HEK293T (cell line): ENCODE measurements around the gene TFB1M.

ENCODE experiments used
- ARNT ChIP-seq: fragments of 450-650 bp; IDR thresholded peaks from 2 replicates; pipeline ENCODE4 v1.6.1; 2017; ENCODE audit warnings: mild to moderate bottlenecking
- ELF4 ChIP-seq: fragments of 450-650 bp; IDR thresholded peaks from 2 replicates; pipeline ENCODE4 v1.6.1; 2017; ENCODE audit warnings: antibody characterized with exemption
- FOXM1 ChIP-seq: fragments of 450-650 bp; IDR thresholded peaks from 2 replicates; pipeline ENCODE4 v1.6.1; 2017; ENCODE audit warnings: mild to moderate bottlenecking, borderline replicate concordance
- LEF1 ChIP-seq: fragments of 450-650 bp; IDR thresholded peaks from 2 replicates; pipeline ENCODE4 v1.6.1; 2017; ENCODE audit warnings: mild to moderate bottlenecking, borderline replicate concordance
- SP1 ChIP-seq: fragments of 450-650 bp; IDR thresholded peaks from 2 replicates; pipeline ENCODE4 v1.6.1; 2017
- TARDBP ChIP-seq: fragments of 450-650 bp; IDR thresholded peaks from 2 replicates; pipeline ENCODE4 v1.6.1; 2016

- TF ChIP-seq TARDBP = no peak
- TF ChIP-seq ARNT = no peak
- TF ChIP-seq SP1 = no peak
- TF ChIP-seq LEF1 = no peak
- no peak for TF ChIP-seq FOXM1
- TF ChIP-seq ELF4 = no peak
Measured at GRCh38 chr6:155260686-155261085, 53.6 kb downstream of the TFB1M start.
